NCI-H187 (cell line): ENCODE measurements around the gene ULK4.
"Not testable (repeated sequence)": the region's sequence is repeated elsewhere in the genome, so short reads cannot be mapped to it uniquely, and the experiment has no call there.

Experiments used
- DNase-seq, 2 experiments: peaks; one replicate each; lab custom pipeline; 2025; lab: John Stamatoyannopoulos, UW

Gene ULK4

DNA sequence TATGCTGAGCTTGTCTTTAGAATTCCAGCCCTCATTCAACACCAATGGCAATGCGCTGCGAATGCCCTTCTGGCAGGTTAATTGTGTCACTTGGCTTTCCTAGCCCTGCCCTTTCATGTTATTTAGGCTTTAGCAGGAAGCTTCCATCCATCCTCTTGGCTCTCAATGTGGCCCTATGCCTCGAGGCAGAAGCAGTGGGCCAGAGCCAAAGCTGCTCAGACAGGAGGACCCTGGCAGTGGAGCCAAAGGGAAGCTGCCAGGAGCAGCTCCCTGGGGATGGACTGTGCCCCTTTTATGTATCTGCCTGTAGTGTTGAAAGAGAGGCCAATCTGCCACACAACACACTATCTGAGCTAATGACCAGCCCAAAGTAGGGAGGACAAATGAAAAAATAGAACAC, 386.2 kb downstream of the ULK4 start:
- no peak for DNase-seq

DNA sequence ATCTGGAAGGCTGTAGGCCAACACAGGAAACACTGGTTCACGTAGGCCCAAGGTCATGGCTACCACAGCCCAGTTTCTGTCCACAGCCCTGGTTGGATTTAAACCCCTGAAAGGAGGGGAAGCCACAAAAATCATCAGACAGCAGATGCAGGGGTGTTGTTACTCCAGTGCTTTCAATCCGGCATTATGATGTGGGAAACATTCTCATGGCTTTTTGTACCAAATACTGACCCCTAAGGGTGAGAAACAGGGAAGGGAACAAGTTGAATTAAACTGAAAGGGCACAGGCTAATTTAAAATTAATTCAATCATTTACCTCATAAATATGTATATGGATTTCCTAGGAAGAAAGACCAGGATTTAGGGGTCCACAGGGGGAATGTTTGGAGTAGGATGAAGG, 387.0 kb downstream of the ULK4 start:
- DNase-seq: no peak

DNA sequence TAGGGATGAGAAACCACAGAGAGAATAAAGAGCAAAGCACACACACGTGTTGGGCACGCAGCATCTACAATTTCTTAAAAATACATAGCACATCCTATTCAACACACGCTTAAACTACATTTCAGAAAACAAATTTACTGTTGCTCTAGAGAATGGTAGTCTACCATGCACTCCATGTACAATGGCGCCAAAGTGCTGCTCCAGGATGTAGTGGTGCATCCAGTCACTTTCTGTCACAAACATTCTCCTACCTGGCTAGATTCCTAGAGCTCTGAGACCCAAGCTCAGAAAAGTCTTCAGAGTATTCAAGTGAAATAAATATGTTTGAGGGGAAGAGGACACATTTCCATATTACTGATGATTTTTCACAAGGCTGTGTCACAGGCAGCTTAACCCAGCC, 388.3 kb downstream of the ULK4 start:
- DNase-seq: no peak

DNA sequence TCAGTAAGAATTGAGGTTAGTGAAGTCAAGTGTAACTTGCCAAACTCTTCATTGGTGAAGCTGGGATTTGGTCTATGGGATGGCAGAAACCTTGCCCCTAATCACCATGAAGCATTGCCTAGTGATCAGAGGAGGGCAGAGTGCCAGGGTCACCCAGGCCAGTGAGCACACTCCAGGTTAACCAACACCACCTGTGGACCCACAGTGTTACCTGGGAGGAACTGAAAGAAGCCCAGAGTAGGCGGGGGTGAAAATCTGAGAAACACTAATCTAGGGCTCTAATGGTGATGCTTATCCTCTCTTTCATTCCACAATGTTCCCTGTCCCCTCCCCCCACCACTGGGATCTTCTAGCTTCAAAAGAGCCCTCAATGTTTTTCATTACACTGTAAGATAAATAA, 389.8 kb downstream of the ULK4 start:
- no peak for DNase-seq

DNA sequence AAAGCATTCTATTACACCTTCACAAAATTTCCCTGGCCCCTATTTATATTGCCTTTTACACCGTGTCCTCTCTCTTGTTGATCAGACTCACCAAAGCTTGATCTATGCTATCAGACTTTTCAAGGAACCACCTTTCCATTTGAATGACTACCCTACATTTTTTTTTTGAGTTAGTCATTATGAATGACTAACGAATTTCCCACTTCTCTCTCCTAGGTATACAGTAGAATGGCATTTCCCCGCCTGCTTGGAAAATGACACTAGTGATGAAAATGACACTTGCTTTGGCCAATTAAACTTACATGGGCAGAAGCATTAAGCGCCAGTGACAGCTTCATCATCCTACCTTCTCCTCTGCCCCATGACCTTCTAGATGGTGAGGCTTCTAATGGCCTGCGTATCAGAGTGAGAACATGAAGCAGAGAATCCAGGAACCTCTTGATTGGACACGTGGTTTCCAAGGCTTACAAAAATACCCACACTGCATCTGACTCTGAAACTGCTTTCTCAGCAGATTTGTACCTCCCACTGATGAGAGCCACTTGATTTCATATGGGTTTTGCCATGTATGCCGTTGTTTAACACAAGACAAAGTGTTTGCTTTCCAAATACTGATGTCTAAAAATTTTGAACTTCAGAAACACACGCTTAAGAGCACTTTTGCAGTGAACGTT, 392.1 kb downstream of the ULK4 start:
- no peak for DNase-seq

DNA sequence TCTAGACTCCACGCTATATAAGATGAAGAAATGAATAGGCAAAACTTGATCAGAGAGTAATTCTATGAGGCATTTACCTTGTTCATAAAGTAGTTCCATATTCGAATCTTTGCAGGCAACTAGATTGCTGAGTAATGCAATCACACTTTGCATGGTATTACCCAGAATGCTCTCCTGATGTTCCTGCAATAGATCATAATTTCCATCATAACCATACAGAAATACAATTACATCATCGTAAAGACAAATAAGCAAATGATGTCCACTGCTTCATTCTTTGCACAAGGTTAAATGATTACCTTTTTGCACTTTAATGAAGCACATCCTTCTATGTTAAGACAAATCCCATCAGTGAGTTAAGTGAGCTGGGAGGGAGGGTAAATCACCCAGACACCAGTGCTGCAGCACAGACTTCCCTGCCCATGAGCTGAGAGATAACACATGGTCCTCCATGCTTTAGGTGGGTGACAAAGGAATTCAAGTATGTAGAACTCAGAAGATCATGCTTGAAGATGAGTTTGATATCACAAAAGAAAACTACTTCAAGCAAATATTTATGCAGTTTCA, 395.9 kb downstream of the ULK4 start:
- DNase-seq: no peak

DNA sequence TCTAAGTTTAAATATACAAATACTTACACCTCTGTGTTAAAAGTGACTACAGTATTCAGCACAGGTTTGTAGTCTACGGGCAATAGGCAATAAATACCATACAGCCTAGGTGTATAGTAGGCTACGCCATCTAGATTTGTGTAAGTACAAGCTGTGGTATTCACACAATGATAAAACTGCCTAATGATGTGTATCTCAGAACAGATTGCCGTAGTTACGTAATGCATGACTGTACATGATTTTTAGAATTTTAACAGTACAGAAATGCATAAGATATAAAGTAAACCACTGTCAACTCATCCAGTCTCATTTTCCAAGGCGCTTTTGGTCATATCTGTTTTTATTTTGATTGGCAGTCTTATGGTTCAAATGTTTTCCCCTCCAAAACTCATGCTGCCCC, 396.9 kb downstream of the ULK4 start:
- DNase-seq: no peak

DNA sequence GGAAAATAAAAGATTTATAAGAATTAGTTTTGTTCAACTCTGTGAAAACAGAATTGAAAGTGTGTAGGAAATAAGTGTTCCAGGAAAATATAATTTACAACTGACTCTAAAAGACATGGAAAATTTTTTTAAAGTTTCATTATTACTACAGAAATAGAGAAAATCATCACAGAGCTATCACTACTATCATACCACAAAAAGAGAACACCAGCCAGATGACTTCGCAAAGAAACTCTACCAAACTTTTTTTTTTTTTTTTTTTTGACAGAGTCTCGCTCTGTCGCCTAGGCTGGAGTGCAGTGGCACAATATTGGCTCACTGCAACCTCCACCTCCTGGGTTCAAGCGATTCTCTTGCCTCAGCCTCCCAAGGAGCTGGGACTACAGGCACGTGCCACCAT, 405.7 kb downstream of the ULK4 start:
- DNase-seq: not testable (repeated sequence)

DNA sequence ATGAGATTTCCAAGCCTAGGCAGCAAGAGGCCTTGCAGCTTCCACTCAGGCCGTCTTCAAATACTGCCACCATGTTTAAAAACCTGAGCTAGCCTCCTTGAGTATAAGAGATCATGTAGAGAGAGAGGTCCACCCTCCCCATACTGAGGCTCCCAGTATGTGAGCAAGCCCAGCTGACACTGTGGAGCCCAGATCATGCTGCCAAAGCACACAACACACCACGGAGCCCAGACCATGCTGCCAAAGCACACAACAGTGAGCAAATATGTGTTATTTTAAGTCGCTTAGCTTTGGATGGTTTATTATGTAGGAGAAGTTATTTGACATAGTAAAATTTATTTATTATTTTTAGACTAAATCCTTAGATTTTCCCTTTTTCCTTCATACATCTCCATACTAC, 428.9 kb downstream of the ULK4 start:
- DNase-seq: no peak

DNA sequence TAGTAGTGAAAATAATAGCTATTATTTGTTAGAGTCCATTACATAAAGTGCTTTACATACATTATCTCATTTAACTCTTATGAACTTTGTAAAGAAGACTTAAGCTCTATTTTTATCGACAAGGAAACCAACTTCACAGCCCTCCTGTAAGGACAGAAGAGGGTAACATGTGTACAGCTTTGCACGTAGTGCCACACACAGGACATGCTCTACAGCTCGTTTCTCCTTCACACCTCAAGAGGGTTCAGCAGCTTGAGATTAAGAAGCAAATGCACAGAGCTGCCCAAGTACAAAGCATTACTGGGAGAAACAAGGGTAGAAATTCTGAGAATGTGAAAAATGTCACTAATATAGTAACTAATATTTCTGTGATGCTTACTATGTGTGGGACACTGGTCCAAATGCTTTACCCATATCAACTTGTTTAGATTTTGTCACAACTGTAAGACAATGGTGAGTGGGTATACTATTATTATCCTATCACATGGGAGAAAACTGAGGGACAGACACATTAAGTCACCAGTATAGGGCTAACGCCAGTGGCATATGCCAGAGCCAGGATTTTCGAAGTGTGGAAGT, 434.8 kb downstream of the ULK4 start:
- DNase-seq: no peak

DNA sequence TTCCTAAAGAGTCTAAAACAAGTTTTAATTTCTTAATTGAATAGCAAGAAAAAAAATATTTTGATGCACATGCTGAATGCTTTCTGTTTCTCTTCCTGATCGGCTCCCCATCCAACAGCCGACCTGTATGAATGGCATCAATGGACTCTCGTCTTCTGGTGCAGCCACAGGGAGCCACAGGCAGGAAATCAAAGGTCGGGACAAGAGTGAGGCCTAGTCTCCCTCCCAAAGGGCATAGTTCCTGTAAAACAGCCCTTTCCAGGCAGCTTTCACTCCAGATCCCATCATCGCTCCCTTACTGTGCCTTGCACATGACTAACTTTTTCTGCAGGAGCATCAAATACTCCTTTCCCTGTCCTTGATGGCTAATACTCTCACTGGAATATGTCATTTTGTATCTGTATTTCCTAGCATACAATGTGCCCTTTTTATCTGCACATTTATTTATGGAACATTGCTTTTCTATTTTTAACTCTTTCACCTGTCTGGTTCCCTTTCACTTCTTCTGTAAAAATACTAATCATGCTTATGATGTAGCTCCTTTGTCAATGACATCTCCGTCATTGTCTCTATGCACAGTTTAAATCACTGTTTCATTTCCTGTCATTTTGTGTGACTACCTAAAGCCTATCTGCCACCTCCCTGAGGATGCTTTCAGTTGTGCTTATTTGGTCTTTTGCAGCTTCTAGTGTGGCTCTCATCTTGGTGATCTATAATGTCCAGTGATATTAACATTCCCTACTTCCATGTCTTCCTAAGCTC, 436.4 kb downstream of the ULK4 start:
- DNase-seq: no peak

DNA sequence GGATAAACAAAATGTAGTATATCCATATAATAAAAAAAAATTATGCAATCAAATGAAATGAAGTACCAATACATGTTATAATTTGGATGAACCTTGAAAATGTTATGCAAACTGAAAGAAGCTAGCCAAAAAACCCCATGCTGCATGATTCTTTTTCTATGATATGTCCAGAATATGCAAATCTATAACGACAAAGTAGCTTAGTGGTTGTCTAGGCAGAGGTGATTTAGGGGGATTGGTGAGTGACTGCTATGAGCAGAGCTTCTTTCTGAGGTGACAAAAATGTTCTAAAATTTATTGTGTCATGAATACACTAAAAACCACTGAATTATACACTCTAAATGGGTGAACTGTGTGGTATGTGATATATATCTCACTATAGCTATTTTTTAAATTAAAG, 438.0 kb downstream of the ULK4 start:
- no peak for DNase-seq

DNA sequence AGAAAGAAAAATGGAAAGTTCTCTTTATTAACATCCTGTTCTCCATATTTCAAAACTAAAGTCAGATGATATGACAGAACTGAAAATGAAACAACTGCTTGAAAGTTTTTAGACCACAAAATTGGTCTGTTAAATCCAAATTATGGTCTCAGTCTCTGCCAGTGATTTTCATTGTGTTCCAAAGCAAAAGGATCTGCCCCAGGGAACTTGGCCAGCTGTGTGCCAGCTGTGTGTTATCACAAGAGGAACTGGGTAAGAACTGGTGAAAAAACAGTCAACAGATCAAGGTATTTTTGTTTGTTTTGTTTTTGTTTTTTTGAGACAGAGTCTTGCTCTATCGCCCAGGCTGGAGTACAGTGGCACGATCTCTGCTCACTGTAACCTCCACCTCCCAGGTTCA, 439.3 kb downstream of the ULK4 start:
- DNase-seq: no peak

DNA sequence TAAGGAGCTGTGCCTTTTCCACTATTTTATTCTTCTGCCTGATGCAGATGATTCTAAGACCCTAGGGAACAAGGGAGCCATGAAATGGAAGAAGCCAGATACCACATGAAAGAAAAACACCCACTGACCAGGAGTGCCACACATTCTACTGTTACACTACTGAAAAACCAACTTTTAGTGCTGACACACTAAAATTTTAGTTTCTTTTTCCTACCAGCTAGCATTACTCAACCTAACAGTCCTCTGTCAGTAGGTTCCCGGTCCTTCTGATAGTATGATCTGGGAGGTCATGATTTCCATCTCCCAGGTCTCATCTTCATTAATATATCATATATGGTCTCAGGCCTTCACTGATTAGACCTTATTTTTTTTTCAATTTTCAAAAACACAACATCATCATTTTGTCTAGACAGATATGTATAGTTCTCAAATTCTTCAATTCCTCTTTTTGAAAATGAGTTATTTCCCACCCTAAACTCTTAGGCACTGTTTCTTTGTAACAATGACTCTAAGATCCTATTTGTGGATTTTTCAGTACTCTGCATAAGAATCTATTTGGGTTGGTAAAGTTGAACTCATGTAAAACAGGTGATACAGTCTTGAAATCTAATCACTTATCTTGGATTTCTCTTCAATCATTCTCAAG, 440.8 kb downstream of the ULK4 start:
- no peak for DNase-seq

DNA sequence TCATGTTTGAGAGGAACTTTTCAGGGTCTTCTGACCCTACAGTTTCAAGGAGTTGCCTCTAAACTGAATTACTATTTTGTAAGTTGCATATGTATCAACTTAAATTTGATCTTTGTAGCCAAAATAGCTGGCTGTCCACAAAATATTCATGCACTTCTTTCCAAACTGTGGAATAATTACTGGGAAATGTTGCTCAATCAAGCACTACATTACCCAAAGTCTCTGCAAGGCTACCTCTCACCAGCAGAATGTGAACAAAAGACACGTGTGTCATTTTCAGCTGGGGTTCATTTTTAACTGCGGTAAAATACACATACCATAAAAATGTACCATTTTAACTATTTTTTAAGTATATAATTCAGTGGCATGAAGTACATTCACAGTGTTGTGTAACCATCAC, 442.2 kb downstream of the ULK4 start:
- no peak for DNase-seq

DNA sequence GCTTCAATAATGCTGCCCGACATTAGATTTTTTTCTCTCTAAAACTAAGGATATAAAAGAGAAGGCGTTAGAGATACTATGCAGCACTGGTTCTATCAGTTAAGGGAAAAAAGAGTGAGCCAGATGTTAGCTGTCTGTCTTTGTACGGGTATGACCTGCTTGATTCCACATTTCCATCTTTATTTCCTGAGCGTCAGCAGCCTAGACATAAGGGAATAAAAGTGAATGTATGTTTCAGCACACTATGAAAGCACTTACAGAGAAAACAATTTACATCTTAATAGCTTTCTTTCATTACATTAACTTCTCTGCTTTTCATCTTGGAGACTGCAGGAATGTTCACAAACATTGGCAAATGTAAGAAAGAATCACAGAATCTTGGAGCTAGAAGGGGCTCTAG, 443.3 kb downstream of the ULK4 start:
- DNase-seq: no peak

DNA sequence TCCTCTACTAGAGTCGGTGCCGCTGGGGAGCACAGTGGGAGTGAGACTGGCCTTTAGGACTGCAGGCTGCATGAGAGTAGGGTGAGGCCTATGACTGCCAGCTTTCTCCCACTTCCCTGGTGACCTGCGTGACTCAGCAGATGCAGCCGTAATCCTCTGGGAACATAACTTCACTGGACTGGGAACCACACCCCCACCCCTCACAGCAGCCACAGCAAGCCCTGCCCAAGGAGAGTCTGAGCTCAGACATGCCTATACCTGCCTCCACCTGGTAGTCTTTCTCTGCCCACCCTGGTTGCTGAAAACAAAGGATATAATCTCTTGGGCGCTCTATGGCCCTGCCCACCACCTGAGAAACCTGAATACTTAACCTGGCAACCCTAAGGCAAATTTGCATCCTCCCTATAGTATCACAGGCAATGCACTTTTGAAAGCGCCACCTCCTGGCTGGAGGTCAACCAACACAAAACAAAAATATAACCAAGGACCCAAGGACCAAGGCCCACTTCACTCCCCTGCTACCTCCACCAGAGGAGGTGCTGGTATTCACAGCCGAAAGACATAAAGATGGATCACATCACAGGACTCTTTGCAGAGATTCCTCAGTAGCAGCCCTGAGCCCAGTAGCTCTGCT, 453.7 kb downstream of the ULK4 start:
- no peak for DNase-seq

DNA sequence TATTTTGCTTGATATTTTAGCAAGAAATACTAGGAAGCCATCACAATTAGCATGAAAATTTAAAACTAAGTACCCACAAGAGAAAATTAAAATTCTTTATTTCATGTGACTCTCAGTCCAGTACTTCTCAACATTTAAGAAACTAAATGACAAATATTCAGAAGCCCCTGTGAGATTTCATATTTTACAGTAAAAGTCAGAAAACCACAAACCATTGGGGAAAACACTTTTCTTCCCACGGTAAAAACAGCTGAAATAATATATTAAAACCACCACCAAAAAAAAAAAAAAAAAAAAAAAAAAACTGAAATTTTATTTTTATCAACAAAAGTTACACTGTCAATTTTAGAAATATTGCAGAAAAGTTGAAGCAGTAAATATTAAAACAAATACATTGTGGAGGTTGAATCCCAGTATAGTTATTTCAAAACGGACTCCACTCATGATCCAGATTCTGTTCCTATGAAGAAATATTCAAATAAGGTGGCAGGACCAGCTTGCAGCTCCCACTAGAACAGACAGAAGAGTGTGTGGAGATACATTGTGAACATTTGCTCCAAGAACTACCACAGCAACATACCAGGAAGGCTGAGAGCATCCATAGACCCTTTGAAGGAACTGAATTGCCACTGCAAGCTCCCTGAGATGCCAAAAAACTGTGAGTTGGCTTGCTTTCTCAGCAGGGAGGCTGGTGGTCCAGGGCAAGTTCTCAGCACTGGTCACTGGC, 454.4 kb downstream of the ULK4 start:
- no peak for DNase-seq

DNA sequence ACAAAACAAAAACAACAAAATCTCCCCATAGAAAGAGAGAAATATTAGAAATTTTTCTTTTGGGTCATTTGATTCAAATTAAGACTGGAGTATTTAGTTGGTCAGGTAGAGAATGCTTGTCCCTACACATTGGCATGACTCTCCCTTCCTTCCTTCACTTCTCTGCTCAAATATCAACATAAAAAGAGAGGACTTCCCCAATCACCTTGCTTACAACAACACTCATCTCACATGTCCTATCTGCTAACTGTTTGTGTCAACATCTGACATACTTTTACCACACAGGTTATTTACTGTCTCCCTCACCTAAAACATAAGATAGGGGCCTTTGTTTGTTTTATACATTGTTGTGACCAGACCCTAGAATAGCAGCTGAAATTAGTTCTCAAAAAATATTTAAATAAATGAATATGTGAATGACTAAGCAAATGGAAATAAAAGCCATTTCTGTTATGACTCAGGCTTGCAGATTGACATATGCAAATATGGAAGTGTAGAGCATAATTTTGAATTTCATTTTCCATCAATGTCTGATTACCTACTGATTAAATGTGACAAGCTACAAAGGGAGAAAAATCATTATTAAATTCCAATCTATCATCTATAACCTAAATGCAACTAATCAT, 457.8 kb downstream of the ULK4 start:
- DNase-seq: no peak

DNA sequence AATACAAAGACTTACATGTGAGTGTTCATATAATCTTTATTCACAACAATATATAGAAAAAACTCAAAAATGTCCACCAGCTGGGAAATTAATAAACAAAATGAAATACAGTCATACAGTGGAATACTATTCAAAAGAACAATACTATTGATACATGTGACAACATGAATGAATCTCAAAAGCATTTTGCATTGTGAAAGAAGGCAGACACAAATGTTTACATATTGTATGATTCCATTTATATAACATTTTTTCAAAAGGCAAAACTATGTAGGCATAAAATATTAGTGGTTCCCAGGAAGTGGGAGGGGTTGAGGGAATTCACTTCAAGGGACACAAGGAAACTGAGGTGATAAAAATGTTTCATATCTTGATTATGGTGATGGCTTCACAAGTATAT, 459.4 kb downstream of the ULK4 start:
- no peak for DNase-seq

DNA sequence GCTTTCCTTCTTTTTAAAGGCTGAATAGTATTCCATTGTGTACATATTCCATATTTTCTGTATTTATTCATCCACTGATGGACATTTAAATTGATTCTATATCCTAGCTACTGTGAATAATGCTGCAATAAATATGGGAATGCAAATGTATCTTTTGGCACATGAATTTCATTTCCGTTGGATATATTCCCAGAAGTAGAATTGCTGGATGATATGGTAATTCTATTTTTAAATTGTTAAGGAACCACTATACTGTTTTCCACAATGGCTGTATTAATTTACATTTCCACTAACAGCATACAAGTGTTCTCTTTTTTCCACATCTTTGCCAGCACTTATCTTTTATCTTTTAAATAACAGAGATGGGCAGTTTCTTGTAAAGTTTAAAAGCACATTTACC, 459.9 kb downstream of the ULK4 start:
- DNase-seq: no peak
